Omental fat pad (tissue), 4 donors: ENCODE data around the gene CDH18. TPM values are rescaled to one million over a fixed set of nuclear protein-coding genes. Genes with fewer than 3 reads are reported as not detected.

Source experiments
- ATAC-seq: fragments of 150-250 bp; one replicate; pipeline ENCODE4 v1.9.1; 2016; ENCODE audit warnings: mild to moderate bottlenecking, moderate library complexity; ENCODE audit not compliant: low FRiP score
- DNase-seq: peaks from one replicate; pipeline ENCODE4 v3.0.0-alpha.2; 2019; ENCODE audit warnings: low spot score
- total RNA-seq, 4 donors: library from RNA; depleted of rRNA; stranded (reverse); fragments of >200 nt; gene quantifications; one replicate each; pipeline ENCODE4 v1.1.0, GENCODE V29; 2016
- TF ChIP-seq, protein P1 (sequence below), 3 donors: fragments of 450-650 bp; IDR thresholded peaks; one replicate each; pipeline ENCODE4 v1.5.1; 2016 to 2017; ENCODE audit warnings: antibody characterized with exemption in 3 of 3, mild to moderate bottlenecking in 3 of 3, moderate library complexity in 2 of 3

CDH18 gene
- total RNA-seq, 4 donors from 2014 or later = not detected

DNA sequence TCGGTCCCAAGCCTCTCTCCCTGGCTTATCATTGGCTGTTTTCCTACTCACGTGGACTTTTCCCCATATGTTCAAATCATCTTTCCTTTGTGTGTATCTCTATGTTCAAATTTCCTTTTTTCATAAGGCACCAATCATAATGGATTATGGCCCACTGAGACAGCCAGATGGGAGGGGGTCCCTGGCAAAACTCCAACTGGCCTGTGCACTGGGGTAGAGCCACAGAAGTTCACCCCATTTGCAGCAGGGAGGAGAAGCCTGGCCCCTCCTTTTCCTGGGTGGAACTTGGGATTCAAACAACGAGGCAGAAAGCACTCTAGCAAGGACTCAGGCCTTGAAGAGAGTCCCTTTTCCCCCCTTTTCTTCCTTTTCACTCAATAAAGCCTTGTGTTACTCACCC lies 362.4 kb downstream of the CDH18 start:
- ATAC-seq (no peak), DNase-seq (no peak)
- TF ChIP-seq, protein P1, sequence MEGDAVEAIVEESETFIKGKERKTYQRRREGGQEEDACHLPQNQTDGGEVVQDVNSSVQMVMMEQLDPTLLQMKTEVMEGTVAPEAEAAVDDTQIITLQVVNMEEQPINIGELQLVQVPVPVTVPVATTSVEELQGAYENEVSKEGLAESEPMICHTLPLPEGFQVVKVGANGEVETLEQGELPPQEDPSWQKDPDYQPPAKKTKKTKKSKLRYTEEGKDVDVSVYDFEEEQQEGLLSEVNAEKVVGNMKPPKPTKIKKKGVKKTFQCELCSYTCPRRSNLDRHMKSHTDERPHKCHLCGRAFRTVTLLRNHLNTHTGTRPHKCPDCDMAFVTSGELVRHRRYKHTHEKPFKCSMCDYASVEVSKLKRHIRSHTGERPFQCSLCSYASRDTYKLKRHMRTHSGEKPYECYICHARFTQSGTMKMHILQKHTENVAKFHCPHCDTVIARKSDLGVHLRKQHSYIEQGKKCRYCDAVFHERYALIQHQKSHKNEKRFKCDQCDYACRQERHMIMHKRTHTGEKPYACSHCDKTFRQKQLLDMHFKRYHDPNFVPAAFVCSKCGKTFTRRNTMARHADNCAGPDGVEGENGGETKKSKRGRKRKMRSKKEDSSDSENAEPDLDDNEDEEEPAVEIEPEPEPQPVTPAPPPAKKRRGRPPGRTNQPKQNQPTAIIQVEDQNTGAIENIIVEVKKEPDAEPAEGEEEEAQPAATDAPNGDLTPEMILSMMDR (IDR thresholded peaks at IDR 0.05) = no peak

GRCh38 chr5:19619571-19619970 lies 368.4 kb downstream of the CDH18 start:
- no peak for ATAC-seq
- TF ChIP-seq, protein P1 (IDR thresholded peaks at IDR 0.05) = no peak
- DNase-seq = no peak

DNA sequence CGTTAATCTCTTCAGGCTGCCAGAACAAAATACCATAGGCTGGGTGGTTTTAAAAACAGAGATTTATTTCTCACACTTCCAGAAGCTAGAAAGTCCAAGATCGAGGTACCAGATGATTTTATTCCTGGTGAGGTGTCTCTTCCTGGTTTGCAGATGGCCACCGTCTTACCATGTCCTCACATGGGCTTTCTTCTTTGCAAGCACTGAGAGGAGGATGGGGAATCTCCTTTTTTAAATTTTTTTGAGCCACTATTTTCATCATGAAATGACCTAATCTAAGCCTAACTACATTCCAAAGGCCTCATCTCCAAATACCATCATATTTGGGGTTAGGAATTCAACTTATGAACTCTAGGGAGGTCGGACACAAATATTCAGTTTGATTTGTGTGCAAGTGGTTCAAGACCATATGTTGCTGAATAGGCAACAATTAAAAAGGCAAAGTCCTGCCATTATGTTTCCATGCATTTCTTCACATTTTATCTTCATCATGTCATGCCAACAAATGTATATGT lies 371.2 kb downstream of the CDH18 start:
- ATAC-seq = no peak
- DNase-seq = no peak
- TF ChIP-seq, protein P1 (IDR thresholded peaks at IDR 0.05) = no peak

DNA sequence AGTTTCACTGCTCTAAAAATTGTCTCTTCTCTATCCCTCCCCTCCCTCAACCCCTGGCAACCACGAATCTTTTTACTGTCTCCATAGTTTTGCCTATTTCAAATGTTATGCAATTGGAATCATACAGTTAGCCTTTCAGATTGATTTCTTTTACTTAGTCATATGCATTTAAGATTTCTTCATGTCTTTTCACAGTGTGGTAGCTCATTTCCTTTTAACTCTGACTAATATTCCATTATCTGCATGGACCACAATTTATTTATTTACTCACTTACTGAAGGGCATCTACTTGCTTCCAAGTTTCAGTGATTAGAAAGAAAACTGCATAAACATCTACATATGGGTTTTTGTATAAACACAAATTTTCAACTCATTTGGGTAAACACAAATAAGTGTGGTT lies 372.3 kb downstream of the CDH18 start:
- ATAC-seq (no peak), DNase-seq (no peak)
- TF ChIP-seq, protein P1 (IDR thresholded peaks at IDR 0.05) = no peak

DNA sequence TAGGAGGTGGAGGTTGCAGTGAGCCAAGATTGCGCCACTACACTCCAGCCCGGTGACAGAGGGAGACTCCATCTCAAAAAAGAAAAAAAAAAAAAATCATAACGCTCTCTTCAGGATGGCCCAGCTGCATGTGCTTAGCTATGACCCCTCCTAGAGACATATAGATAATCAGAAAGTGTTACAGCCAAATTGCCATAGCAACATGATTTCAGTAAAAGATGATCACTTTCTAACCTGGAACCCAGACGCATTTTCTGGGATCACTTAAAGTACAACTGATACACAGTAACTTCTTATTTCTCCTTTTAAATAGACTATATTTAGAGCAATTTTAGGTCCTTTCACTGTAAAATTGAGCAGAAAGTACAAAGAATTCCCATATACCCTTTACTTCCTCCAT lies 372.9 kb downstream of the CDH18 start:
- TF ChIP-seq, protein P1 (IDR thresholded peaks at IDR 0.05) = no peak
- ATAC-seq (no peak), DNase-seq (no peak)

DNA sequence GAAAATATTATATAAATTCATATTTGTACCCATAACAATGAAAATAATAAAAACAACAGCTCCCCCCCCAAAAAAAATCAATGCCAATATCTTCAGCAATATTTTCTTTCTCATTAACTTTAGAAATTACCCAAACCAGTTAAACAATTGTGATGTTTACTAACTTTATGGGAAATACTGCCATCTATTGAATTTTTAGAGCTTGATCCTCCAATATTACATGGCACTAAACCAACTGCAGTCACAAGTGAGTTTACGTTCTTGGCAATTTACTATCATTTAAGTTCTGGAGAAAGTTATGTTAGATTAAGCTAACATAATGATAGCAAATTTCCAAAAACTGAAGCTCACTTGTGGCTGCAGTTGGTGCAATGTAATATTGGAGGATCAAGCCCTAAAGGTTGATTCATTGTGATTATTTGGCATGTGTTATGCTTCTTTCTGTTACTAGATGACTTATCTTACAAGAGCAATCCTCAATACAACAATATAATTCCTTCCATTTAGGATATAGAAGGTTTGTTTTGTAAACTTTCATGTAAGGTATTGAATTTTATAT lies 379.5 kb downstream of the CDH18 start:
- DNase-seq (no peak), ATAC-seq (no peak)
- TF ChIP-seq, protein P1 (IDR thresholded peaks at IDR 0.05) = no peak

DNA sequence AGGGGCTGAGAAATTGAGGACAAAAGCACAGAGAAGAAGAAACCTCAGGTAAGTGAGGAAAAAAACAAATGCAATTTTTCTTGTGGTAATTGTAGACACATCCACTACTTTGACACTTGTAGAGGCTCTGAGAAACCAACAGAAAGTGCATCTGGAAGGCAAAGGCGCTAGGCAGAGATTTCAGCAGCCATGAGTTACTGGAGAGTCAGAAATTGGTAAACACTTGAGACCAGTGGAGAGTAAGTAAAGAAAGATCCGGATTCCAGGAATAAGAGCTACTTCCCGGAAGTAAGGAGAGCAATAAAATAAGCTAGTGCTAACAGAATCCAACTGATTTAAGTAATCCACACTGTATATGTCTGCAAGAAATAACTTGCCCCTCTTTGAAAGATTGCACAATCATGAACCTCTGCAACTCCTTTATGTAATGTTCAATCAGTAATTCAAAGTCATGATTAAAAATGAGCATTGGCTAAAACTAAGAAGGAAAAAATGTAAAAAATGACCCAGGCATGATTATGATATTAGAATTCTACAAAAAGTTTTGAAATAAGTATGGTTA lies 382.1 kb downstream of the CDH18 start:
- TF ChIP-seq, protein P1 (IDR thresholded peaks at IDR 0.05) = no peak
- ATAC-seq (no peak), DNase-seq (no peak)
